ENCODE results near the gene NRP2. TPM values are rescaled to one million over a fixed set of nuclear protein-coding genes. Genes with fewer than 3 reads are reported as not detected.
A peak's percentile ranks its signal among the peaks of the same experiment; 100 is the strongest.

NRP2 gene
- total RNA-seq, 2 donors from 2014 or later: 9.7 to 21.0 TPM

GRCh38 chr2:205678541-205679142 is 3.7 kb upstream of the NRP2 start:
- H3K27ac ChIP-seq: no peak overlapping the region
- no peaks in the 10 kb centered on the region for H3K4me1 ChIP-seq (replicated peaks)
- no peak overlapping the region for H3K4me3 ChIP-seq
- intact Hi-C loops (cut with DNase I): loop anchor here (5.0 to 10.0 kb wide), 4 partner anchors 804 to 1564 kb away; no protein-coding TSS in a partner anchor
- 43% methylated on average over 9 of the region's 9 CpGs for WGBS
- no peaks in the 10 kb centered on the region for H3K36me3 ChIP-seq
- TF ChIP-seq CTCF (IDR thresholded peaks at IDR 0.05) (no peak), POLR2A (IDR thresholded peaks at IDR 0.05) (no peak), POLR2AphosphoS5 (IDR thresholded peaks at IDR 0.05) (no peak)
- DNase-seq (ENCODE audit: low spot score): no peak
- H3K9me3 ChIP-seq: no peaks in the 10 kb centered on the region
- no peaks in the 10 kb centered on the region for H3K27me3 ChIP-seq (replicated peaks; ENCODE audit: insufficient read depth)

- no peak for DNase-seq (ENCODE audit: low spot score)
- WGBS: 83% methylated on average over 5 of the region's 5 CpGs
- Histone ChIP-seq H3K4me3 (no peak overlapping the region), H3K9me3 (no peaks in the 10 kb centered on the region), H3K27me3 (replicated peaks; ENCODE audit: insufficient read depth) (no peaks in the 10 kb centered on the region), H3K36me3 (no peaks in the 10 kb centered on the region), H3K27ac (no peak overlapping the region), H3K4me1 (replicated peaks) (no peaks in the 10 kb centered on the region)
- intact Hi-C loops (cut with DNase I): loop anchor here (5.0 to 10.0 kb wide), 7 partner anchors 208 to 1655 kb away; no protein-coding TSS in a partner anchor
- no peak for TF ChIP-seq POLR2AphosphoS5 (IDR thresholded peaks at IDR 0.05)
- no peak for TF ChIP-seq CTCF (IDR thresholded peaks at IDR 0.05)
- TF ChIP-seq POLR2A (IDR thresholded peaks at IDR 0.05): no peak
Observed at GRCh38 chr2:205679410-205680009, 2.8 kb upstream of the NRP2 start.

GRCh38 chr2:205680067-205680466 is 2.2 kb upstream of the NRP2 start:
- Histone ChIP-seq H3K9me3 (no peaks in the 10 kb centered on the region), H3K4me1 (replicated peaks) (no peaks in the 10 kb centered on the region), H3K36me3 (no peaks in the 10 kb centered on the region), H3K27ac (no peak overlapping the region), H3K27me3 (replicated peaks; ENCODE audit: insufficient read depth) (no peaks in the 10 kb centered on the region), H3K4me3 (no peak overlapping the region)
- TF ChIP-seq POLR2A (IDR thresholded peaks at IDR 0.05) (no peak), CTCF (IDR thresholded peaks at IDR 0.05) (peak in 3 of 4 experiments; percentile 46 to 59 (median 57)), POLR2AphosphoS5 (IDR thresholded peaks at IDR 0.05) (no peak)
- DNase-seq (ENCODE audit: low spot score): no peak
- intact Hi-C loops (cut with DNase I): loop anchor here (5.0 to 10.0 kb wide), 3 partner anchors 207 to 1655 kb away; no protein-coding TSS in a partner anchor
- 64% methylated on average over 3 of the region's 3 CpGs for WGBS

- DNase-seq (ENCODE audit: low spot score): no peak
- no peak overlapping the region for H3K27ac ChIP-seq
- H3K4me3 ChIP-seq: no peak overlapping the region
- no peaks in the 10 kb centered on the region for H3K4me1 ChIP-seq (replicated peaks)
- H3K9me3 ChIP-seq: no peaks in the 10 kb centered on the region
- intact Hi-C loops (cut with DNase I): loop anchor here (5.0 to 10.0 kb wide), 3 partner anchors 206 to 1656 kb away; no protein-coding TSS in a partner anchor
- WGBS: 74% methylated on average over 4 of the region's 4 CpGs
- no peaks in the 10 kb centered on the region for H3K27me3 ChIP-seq (replicated peaks; ENCODE audit: insufficient read depth)
- TF ChIP-seq CTCF (IDR thresholded peaks at IDR 0.05) (no peak), POLR2A (IDR thresholded peaks at IDR 0.05) (no peak), POLR2AphosphoS5 (IDR thresholded peaks at IDR 0.05) (no peak)
- H3K36me3 ChIP-seq: no peaks in the 10 kb centered on the region
Observed at GRCh38 chr2:205680903-205681302, 1.4 kb upstream of the NRP2 start.

All from prostate gland (tissue), 2 donors.